Glutamatergic neuron (in vitro differentiated cells): Measurements from ENCODE around the gene PHF14. TPM values are rescaled to one million over a fixed set of nuclear protein-coding genes. Genes with fewer than 3 reads are reported as not detected.

ENCODE experiments used
- DNase-seq: peaks from one replicate; pipeline ENCODE4 v3.0.0; 2022
- H3K27ac Mint-ChIP-seq: one replicate; pipeline ENCODE4 v1.8.0; 2020; ENCODE audit warnings: mild to moderate bottlenecking, mixed read lengths, inconsistent platforms; ENCODE audit not compliant: unreplicated experiment
- H3K27me3 Mint-ChIP-seq: one replicate; pipeline ENCODE4 v1.8.0; 2020; ENCODE audit warnings: mild to moderate bottlenecking, moderate library complexity, mixed read lengths, inconsistent platforms; ENCODE audit not compliant: unreplicated experiment
- H3K36me3 Mint-ChIP-seq: one replicate; pipeline ENCODE4 v1.8.0; 2020; ENCODE audit warnings: mild to moderate bottlenecking, mixed read lengths, inconsistent platforms; ENCODE audit not compliant: unreplicated experiment
- H3K4me1 Mint-ChIP-seq: one replicate; pipeline ENCODE4 v1.8.0; 2020; ENCODE audit warnings: mild to moderate bottlenecking, low read depth, mixed read lengths, inconsistent platforms; ENCODE audit not compliant: unreplicated experiment
- H3K4me3 Mint-ChIP-seq: one replicate; pipeline ENCODE4 v1.8.0; 2020; ENCODE audit warnings: mild to moderate bottlenecking, mixed read lengths, inconsistent platforms; ENCODE audit not compliant: unreplicated experiment
- H3K9me3 Mint-ChIP-seq: one replicate; pipeline ENCODE4 v1.8.0; 2020; ENCODE audit warnings: mild to moderate bottlenecking, moderate library complexity, mixed read lengths, inconsistent platforms; ENCODE audit not compliant: unreplicated experiment
- total RNA-seq: library from RNA; stranded (reverse); fragmentation: NEBNext Ultra II Directional; extraction: Animal tissue kit (Norgen Biotek cat#: 25700); gene quantifications from one replicate; pipeline ENCODE4 v1.2.1, GENCODE V29; 2021; ENCODE audit not compliant: unreplicated experiment
- TF ChIP-seq, protein P1 (sequence below): fragments of 200-600 bp; sonication (generic); IDR thresholded peaks from one replicate; pipeline ENCODE4 v1.5.0; 2021; ENCODE audit not compliant: partially characterized antibody, unreplicated experiment

The PHF14 gene
- total RNA-seq, 1 donor from 2014 or later: 90.1 TPM

DNA sequence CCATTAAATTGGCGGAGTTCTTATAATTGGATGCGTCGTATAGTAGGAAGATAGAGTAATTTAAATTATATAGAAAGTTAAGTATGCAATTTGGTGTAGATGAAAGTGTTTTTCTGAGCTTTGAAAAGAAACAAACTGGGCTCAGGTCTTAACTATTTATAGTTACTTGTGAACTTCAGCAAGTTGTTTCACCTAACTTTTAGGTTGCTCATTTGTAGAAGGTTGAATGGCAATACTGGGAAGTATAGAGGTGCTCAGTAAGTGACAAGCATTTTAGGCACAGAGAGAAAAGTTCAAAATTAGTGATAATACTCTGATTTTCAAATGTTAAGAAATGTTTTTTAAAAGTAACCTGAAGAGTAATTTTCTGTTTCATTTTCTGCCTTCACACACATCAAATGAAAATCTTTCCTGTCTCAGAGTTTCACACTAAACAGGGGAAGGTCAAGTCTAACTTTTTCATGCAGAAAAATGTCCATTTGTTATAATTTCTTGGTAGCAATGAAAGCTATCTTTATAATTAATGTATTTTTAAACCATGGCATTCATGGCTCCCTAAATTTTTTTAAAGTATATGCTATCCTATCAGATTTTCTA lies 146.5 kb downstream of the PHF14 start:
- Mint-ChIP-seq H3K4me1 (peaks cover 3% of the 10 kb centered on the region), H3K27ac (no peak overlapping the region), H3K9me3 (no peaks in the 10 kb centered on the region)

DNA sequence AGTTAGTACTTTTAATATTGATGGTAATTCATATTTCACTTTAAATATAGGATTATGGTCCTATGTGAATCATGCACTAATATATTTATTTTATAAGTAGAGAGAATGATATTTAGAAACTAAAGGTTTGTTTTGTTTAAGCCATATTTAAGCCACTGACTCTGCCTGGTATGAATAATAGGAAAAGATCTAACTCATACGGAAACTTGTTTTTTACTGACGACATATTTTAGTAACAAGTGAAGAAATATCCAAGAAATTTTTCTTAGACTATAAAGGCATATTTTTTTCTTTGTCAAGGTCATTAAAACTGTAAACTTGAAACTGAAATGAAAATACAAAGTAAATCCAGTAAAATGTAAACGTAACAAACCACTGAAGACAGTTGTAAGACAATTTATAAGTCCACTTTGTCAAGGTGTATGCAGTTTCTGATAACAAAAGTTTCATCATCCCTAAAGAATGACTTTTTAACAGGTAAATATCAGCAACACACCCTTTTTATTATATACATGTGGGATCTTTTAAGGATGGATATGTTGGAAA lies 147.1 kb downstream of the PHF14 start:
- TF ChIP-seq, protein P1, sequence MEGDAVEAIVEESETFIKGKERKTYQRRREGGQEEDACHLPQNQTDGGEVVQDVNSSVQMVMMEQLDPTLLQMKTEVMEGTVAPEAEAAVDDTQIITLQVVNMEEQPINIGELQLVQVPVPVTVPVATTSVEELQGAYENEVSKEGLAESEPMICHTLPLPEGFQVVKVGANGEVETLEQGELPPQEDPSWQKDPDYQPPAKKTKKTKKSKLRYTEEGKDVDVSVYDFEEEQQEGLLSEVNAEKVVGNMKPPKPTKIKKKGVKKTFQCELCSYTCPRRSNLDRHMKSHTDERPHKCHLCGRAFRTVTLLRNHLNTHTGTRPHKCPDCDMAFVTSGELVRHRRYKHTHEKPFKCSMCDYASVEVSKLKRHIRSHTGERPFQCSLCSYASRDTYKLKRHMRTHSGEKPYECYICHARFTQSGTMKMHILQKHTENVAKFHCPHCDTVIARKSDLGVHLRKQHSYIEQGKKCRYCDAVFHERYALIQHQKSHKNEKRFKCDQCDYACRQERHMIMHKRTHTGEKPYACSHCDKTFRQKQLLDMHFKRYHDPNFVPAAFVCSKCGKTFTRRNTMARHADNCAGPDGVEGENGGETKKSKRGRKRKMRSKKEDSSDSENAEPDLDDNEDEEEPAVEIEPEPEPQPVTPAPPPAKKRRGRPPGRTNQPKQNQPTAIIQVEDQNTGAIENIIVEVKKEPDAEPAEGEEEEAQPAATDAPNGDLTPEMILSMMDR: no peak
- H3K27ac Mint-ChIP-seq: no peak overlapping the region
- DNase-seq: no peak
- H3K4me3 Mint-ChIP-seq: no peak overlapping the region
- H3K36me3 Mint-ChIP-seq: peaks cover 4% of the 10 kb centered on the region
- H3K27me3 Mint-ChIP-seq: no peaks in the 10 kb centered on the region
- H3K9me3 Mint-ChIP-seq: no peaks in the 10 kb centered on the region
- peaks cover 3% of the 10 kb centered on the region for H3K4me1 Mint-ChIP-seq

More for the DNA sequence above, 146.5 kb downstream of the PHF14 start:
- Mint-ChIP-seq H3K27me3 (no peaks in the 10 kb centered on the region), H3K36me3 (peaks cover 4% of the 10 kb centered on the region), H3K4me3 (no peak overlapping the region)
- TF ChIP-seq, protein P1: no peak
- no peak for DNase-seq

DNA sequence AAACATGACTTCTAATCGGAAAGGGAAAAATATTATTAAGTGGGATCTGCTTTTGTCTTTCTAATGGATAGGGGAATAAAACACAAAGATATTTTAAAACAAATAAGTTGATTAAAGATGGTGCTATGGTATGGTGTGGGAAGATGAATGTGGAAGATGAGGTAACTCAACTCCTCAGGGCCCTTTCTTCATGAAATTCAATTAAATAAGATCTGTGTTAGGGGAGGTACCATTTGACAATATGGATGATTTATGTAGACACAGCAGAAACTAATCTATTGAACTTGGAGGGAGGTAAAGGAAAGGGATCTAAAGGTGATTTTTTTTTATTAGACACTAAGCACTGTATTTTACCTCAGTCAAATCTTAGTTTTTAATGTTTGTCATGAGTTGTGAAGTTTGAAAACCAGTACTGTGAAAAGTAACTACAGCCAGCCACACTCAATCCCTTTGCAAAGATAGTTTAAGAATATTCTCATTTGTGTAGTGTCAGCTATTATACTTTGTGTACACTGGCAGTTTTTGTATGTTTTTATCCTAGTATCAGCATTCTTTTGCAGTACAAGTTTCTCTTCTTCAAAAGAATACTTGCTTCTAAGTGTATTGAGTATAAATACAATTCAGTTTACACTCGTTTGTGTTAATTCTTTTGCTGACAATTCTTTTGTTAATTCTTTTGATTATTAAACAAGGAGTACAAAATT lies 151.3 kb downstream of the PHF14 start:
- TF ChIP-seq, protein P1: no peak
- no peak overlapping the region for H3K27ac Mint-ChIP-seq
- no peak overlapping the region for H3K4me3 Mint-ChIP-seq
- no peaks in the 10 kb centered on the region for H3K27me3 Mint-ChIP-seq
- peaks cover 4% of the 10 kb centered on the region for H3K36me3 Mint-ChIP-seq
- no peak for DNase-seq
- peaks cover 30% of the 10 kb centered on the region for H3K4me1 Mint-ChIP-seq
- no peaks in the 10 kb centered on the region for H3K9me3 Mint-ChIP-seq

DNA sequence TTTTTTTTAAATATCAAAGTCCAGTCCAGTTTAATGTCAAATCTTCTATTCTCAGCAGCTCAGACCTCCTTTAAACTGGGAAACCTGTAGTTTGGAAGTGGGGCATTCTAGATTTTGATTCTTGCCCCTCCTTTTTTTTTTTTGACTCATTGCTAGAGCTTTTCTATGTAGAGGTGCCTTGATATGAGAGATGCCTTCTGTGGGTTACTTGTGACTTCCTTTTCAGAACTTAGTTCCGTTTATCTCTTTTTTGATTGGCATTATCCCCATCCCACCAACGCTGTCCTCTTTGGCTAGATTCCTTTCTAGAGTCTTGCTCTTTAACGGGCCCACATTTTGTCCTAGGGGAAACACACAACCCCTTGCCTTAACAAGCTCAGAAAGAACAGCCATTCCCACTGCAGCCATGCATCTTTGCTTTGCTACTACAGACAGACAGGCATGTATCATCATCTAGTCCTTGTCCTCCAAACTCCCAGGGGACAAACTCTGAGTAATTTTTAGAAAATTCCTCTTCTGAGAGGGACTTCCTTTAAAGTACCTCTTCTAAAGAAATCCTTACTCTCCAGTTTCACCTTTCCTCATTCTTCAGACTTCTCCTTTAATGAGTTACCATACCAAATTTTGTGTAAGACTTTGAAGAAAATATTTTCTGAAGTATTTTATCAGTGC lies 153.6 kb downstream of the PHF14 start:
- H3K36me3 Mint-ChIP-seq: no peaks in the 10 kb centered on the region
- peaks cover 39% of the 10 kb centered on the region for H3K4me1 Mint-ChIP-seq
- H3K27me3 Mint-ChIP-seq: no peaks in the 10 kb centered on the region
- DNase-seq: no peak
- H3K9me3 Mint-ChIP-seq: no peaks in the 10 kb centered on the region
- TF ChIP-seq, protein P1: no peak
- no peak overlapping the region for H3K4me3 Mint-ChIP-seq
- H3K27ac Mint-ChIP-seq: peak overlapping the region; percentile 60
